GOT3 (cell line): ENCODE measurements around the gene NSUN7.
"Not testable (repeated sequence)": the region's sequence is repeated elsewhere in the genome, so short reads cannot be mapped to it uniquely, and the experiment has no call there.

Experiments
- DNase-seq: peaks from one replicate; lab custom pipeline; 2025; ENCODE audit warnings: mixed read lengths; lab: John Stamatoyannopoulos, UW

Gene NSUN7

DNA sequence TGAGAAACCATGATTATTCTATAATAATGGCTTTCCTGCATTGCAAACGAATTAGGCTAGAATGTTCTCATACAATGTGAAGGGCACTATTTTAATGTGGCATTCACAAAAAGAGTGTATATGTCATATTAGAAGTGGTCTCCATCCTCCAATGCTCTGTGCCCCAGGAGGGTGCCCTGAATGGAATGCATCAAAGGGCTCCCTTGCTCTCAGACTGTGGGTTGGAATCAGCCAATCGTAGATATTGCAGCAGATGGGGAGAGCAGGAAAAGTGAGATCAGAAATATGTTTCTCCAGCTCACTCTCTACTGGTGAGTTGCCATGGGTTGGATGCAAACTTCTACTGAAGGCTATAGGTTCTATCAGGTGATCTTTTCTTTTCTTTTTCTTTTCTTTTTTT, 11.9 kb upstream of the NSUN7 start:
- DNase-seq, result no peak

DNA sequence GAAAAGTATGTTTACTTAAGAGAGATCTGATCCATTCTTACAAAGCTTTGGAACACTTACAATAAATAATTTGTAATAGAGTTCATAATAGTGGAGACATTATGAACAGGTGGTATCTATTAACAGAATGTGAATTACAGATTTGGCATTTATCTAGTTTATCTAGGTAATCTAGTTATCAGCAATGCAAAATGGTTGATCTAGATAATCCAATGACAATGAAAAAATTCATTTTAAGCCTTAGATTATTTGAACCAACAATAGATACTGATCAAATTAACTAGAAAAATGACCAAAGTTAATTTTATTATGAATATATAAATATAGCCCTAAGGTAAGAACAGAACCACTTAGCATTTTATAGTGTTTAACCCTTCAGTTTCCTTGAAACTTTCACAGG, 10.4 kb upstream of the NSUN7 start:
- no peak for DNase-seq

DNA sequence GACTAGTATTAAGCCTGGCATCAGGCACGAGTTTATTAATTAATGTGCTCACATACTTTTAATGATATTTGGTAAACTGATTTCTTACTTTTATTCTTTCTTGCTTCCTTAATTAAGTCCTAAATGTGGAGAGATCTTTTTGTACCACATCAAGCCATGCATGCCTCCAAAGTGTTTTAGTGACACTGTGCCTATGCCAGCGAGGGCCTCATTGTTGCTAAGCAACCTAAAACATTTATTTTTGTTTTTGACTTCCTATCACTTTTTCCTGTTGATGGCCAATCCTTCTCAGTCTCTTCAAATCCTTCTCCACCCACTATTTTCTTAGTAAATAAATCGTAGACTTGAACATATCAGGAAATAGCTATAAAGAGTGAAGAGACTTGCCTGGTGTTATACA, 5.5 kb upstream of the NSUN7 start:
- no peak for DNase-seq

DNA sequence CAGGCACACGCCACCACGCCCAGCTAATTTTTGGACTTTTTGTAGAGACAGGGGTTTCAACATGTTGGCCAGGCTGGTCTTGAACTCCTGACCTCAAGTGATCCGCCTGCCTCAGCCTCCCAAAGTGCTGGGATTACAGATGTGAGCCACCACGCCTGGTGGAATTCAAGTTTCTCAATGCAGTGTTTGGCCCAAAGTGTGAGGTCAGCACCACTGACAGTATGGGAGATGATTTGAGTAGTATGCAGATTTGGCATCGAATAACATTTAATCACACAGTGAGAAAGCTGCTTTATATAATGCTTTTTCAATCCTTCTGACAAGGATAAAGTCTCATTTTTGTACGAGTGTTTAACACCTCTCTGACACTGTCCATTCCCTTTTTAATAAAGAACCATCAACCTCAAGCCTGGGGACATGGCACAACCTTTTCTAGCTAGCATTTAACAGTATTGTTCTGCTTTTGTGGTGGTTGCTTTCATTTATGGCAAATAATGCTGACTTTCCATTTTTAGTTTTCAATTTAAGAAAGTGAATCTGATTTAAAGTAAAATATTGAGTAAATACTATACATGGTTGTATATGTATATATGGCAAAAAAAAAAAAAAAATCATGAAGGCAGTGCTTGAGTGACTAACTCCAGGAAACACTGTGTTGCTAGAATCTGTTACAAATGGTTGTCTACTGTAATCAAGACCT, 4.3 kb upstream of the NSUN7 start:
- no peak for DNase-seq

DNA sequence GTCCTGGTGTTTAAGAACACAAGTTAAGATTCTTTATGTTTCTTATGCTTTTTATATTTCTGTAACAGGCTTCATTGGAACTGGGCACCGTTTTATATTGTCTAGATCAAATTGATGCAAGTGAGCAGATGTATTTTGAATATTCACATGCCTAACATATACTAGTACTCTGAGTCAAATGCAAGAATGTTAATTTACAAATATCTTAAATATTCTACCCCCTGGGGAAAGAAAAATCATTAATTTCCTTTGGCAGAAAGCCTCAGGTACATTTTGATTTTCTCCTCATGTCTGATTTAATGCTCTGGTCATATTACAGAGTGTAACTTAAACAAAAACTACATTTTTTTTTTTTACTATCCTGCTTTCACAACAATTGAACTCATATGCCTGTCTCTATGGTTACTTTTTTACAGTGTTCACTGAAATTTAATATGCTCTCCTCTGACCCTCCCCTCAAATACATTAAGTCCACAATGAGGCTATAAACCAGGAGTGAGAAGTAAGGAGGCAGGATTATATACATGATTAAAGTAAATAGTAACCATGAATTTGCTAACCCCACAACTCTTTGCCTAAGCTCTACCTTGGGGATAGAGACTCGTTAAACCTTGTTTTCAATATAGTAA, 2.4 kb upstream of the NSUN7 start:
- DNase-seq, result no peak

DNA sequence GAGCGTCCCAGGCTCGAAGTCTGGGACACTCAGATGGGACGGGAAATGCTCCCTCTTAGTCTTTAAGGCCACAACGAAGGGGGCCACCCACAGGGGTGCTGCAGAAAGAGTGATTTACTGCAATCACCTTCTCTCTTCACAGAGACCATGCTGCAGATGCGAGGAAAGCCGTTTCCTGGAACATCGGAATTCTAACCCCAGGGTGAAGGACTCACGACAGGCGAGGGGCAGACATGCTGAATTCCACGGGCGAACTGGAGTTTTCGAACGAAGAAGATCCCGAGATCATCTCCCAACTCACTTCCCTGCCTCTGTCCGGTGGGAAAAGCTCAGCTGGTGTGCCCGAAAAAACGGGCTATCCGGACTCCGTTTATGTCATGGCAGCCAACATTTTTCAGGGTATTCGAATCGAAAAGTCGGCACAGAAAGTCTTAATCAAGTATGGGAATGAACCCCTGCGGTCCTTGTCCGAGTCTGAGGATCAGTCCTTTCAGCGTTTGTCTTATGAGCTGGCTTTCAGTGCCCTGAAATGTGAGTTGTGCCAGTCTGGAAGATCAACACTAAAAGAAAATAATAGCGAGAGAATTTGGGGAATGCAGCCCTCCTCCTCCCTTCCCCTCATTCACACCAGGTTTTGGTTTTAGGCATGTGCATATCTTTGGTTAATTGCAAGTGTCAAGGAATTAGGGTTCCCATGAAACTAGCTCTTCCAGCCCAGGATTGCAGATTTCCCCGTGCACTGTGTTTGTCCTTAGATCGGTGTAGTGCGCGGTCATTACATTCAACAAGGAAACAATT, 905 bp downstream of the NSUN7 start:
- DNase-seq, result no peak

DNA sequence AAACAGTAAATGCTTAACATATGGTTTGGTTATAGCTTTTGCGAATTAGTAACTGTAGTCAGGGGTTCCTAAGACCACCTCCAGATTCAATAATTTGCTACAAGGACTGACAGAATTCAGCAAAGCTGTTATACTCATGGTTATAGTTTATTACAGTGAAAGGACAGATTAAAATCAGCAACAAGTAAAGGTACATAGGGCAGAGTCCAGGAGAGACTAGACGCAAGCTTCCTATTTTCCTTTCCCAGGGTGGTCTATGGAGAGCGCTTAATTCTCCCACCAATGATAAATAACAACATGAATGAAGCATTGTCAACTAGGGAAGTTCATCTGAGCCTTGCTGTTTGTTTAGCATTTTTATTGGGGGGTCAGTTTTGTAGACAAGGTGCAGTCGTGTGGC, 5.9 kb downstream of the NSUN7 start:
- DNase-seq, result no peak

DNA sequence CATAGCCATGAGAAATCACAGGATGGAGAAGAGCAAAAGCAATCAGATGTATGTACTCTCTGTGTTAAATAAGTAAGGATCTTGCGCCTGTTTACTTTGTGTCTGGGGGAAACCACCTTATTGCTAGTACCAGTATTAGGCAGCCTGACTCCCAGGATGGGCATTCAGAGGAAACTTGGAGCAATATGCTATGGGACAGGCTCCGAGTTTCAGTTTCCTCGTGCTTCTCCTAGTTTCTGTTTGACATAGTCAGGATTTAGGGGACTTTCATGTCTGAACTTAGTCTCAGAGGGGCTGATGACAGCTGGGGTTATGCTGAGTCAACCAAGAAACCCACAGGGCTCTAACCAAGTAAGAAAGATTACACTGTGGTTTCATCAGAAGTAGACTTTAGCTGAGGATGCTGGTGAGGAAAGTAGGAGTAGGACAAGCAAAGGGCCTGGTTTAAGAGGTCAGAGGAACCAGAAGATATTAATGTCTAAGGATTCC, 13.5 kb downstream of the NSUN7 start:
- no peak for DNase-seq

DNA sequence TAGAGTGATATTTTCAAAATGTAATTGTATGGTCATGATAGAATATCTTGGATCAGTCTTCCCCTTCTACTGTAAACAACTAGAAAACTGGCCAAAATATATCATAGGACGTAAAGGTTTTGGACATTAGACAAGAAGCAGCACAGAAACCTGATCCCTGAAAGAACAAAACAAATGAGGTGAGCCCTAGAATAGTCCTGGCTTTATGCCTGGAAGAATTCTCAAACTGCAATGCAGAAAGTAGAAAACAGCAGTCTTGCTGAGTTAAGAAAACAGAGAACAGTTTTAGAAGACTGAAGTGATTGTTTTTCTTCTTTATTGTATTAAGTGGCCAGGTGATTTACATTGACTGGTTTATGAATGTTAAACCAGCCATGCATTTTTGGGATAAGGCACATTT, 19.5 kb downstream of the NSUN7 start:
- no peak for DNase-seq

DNA sequence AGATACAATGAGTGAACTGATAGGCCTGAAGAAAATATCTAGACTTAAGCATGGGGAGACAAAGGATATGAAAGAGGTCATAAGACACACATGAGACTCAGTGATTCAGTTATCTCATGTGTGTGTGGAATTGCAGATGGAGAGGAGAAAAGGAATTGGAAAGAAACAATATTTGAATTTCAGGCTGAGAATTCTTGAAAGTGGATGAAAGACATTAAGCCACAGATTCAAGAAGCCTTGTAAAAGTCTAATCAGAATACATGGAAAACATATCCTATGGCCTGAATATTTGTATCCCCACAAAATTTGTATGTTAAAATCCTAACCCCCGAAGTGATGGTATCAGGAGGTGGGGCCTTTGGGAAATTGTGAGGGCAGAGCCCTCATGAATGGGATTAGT, 28.3 kb downstream of the NSUN7 start:
- no peak for DNase-seq

DNA sequence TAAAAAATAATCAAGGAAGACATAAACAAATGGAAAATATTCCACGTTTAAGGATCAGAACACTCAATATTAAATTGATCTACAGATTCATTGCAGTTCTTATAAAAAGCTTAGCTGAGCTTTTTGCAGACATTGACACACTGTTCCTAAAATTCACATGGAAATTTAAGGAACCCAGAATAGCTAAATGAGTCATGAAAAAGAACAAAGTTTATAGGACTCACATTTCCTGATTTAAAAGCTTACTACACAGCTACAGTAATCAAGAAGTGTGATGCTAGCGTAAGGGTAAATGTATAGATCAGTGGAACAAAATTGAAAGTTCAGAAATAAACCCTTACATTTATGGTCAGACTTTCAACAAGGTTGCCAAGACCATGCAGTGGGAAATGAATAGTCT, 33.1 kb downstream of the NSUN7 start:
- DNase-seq, result no peak

DNA sequence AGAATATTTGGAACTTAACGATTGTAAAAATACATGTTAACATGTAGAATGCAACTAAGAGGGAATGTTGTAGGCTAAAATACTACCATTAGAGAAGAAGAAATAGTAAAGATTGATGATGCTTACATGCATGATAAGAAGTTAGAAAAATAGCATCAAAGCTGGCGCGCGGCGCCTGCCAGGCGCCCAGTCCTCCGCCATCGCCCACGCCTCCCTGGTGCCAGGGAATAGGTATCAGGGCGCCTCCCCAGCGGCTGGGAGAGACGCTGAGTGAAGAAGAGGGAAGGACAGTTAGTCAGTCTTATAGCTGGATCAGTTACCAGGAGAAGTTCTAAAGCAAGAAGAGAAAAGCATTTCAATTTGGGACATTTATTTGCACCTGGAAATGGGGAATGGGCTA, 36.0 kb downstream of the NSUN7 start:
- DNase-seq, result no peak

DNA sequence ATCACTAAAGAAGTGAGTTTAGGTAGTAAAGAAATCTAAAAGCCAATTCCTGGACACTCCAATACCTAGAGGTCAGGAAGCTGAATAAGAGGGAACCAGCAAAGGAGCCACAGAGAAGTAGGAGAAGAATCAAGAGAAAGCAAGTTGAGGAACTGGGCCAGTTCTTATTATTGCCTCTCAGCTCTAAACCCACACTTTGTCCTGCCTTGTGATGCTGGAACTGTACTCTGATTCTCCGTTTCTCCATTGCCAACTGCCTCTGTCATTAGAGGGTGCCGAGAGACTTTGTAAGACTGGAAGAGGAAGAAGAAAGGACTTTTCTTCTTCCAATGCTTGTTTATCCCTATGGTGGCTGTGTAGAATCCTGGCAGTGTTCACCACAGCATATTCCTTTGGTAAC, 38.6 kb downstream of the NSUN7 start:
- no peak for DNase-seq

DNA sequence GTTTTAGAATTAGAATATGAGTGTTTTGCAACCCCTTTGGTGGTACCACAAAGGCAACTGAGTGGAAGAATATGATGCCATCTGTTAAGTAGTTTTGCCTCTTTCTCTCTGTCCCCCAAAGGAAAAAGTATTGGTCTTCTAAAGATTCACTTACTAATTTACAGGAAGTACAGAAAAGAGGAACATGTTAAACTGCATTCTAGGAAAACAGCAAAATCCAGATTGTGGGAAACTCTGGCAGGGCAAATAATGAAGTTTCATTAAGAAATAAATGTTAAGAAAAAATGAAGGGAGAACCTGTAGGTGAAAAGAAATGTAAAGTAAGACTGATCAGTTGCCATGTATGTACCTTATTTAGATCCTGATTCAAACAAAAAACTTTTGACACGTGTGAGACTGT, 39.3 kb downstream of the NSUN7 start:
- DNase-seq, result no peak

DNA sequence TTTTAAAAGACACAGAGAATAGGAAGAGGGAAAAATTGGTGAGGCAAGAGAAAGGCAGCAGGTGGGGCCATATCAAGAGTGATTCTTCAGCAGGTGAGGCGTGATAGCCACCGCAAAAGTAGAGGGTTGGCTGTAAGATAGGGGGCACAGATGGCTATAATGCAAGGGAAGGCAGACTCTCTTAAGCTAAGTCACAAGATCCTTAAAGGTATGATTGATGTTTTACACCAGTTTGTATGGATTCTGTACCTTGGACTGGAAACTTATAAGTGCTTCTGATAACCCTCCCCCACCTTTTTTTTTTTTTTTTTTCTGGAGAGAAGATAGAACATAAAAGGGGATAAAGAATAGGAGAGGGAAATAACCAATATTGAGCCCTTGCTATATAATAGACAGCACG, 40.0 kb downstream of the NSUN7 start:
- DNase-seq, result no peak

DNA sequence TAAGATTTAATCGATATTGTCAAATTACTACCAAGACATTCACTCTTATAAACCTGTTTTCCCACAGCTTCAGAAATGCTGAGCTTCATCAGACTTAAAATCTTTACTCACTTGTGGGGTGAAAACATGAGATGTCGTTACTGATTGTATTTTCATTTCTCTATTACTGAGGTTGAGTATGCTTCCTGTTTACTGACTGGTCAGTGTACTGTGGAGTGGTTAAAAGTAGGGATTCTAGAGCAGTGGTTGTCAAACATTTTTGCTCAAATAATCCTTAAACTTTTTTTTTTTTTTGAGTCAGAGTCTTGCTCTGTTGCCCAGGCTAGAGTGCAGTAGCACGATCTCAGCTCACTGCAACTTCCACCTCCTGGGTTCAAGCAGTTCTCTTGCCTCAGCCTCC, 50.3 kb downstream of the NSUN7 start:
- DNase-seq, result no peak

DNA sequence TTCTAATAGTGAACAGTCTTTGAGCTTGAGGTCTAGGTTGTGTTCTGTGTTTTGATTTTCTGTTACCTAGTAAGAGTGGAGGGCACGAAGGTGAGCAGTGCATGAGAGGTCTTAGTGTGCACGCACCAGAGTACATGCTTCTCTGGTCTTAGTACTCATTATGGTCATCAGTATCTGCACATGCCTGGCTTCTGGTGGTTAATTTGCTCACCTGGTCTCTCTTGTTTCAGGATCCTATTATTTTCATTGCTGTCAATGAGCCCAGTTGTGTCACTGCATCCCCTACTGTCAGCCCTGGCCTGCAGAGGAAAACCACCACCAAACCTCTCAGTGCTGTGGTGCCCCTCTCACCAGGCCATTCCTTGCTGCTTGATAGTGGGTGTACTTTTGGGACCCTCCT, 54.8 kb downstream of the NSUN7 start:
- DNase-seq, result no peak

DNA sequence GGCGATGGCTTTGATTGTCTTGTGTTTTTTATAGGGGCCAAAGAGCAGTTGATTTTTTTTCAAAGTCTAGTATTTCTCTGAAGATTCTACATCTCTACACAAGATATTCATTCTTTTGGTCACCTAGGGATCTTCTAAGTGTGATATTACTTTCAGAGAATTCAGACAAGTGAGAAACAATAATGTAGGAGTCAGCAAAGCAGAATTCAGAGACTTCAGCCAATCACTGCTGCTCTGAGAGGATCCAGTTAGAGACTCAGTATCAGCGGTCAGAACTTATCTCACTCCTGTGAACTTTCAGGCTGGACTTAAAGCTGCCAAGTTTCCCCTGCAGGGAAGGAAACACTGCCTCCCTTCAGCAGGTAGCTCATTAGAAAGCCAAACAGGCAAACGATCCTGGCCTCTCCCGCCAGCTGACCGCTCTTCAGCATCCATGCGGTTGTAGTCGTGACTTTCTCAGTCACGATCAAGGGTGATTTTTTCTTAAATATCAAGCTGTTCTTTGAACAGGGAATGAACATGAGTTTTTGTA, 59.2 kb downstream of the NSUN7 start:
- no peak for DNase-seq

DNA sequence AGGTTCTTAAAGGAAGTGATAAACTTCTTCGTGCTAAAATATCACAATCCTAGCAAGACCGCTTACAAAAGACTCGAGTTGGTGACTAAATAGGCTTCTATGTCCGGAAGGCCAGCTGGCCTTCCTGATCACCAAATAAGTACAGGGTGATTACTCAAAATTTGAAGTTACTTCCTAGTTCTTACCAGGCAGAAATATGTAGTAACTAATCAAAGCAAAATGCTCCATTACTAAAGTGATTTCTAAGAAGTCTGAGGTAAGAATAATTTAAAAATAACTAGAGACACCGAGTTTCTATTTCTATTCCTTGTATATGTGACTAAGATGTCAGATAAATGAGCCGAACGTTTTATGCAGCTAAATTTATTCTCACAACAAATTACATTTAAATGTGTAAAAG, 62.2 kb downstream of the NSUN7 start:
- DNase-seq, result no peak

DNA sequence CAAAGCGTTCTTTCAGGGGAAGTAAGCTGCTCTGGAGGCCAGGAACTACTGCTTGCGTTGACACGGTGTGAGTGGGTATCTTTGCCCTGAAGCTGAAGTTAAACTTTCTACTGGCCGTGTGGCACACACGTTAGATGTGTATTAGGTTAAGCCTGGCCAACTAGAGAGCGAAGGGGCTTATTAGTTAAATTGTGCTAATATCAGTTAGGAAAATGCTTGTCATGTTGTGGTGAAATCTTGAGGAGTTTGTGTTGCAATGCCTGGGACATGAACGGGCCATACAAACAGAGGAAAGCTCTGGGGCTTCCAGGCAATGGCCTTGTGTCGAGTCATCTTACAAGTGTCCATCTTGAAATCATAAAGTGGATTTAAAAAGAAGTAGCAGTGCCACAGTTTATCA, 62.6 kb downstream of the NSUN7 start:
- DNase-seq, result no peak

DNA sequence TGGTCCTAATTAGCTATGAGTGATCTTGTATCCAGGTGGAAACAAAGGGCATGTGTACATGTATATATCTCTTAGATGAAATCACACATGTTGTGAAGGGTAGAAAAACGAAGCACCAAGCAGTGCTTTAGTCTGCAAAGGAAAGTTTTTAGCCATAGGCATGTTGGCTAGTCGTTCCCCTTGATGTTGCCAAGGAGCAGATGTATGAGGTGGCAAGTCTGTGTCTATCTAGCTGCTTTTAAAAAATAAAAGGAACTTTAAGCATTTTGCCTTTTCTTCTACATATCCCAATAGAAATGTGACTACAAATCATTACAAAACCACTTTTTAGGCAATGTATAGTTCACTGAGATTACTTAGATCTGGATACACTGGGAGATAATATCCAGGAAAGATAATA, 63.1 kb downstream of the NSUN7 start:
- DNase-seq, result no peak

DNA sequence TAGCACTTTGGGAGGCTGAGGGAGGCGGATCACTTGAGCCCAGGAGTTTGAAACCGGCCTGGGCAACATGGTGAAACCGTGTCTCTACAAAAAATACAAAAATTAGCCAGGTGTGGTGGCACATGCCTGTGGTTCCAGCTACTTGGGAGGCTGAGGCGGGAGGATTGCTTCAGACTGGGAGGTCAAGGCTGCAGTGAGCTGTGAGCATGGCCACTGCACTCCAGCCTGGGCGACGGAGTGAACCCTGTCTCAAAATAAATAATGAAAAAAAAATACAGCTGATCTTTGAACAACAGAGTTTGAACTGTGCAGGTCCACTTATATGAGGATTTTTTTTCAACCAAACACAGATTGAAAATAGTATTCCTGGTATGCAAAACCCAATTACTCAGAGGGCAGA, 67.4 kb downstream of the NSUN7 start:
- not testable (repeated sequence) for DNase-seq

DNA sequence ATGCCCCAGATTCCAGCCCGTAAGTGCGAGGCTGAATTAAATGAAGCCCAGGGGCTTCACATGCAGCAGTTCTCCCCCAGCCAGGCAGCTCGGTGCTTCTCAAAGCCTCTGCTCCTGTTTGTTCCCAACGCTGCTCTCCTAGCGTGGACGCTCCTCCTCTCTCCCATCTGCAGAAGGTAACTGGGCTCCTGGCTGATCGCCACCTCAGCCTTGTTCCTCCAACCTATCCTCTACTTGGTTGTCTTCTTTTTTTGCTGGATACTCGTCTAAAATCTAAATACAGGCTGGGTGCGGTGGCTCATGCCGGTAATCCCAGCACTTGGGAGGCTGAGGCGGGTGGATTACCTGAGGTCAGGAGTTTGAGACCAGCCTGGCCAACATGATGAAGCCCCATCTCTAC, 70.3 kb downstream of the NSUN7 start:
- DNase-seq, result no peak
